Measurements from ENCODE around the gene ZNF521.

The ZNF521 gene

GRCh38 chr18:25072205-25072604 lies 279.8 kb downstream of the ZNF521 start:
- TF ChIP-seq FOXP2 (optimal IDR thresholded peaks at IDR 0.05; ENCODE audit: borderline replicate concordance, extremely low read depth, extremely low read length, insufficient read depth) (no peak), REST (IDR thresholded peaks at IDR 0.05; ENCODE audit: insufficient read depth in 1 of 2, low read depth in 2 of 2, low read length in 2 of 2) (no peak), TAF1 (IDR thresholded peaks at IDR 0.05; ENCODE audit: borderline replicate concordance, insufficient read depth, low read length) (no peak), SIN3A (IDR thresholded peaks at IDR 0.05; ENCODE audit: borderline replicate concordance, insufficient read depth, low read length) (no peak), POLR2AphosphoS5 (IDR thresholded peaks at IDR 0.05; ENCODE audit: low read depth, low read length) (no peak)

GRCh38 chr18:25067275-25068025 lies 284.5 kb downstream of the ZNF521 start:
- TF ChIP-seq TAF1 (IDR thresholded peaks at IDR 0.05; ENCODE audit: borderline replicate concordance, insufficient read depth, low read length) (no peak), REST (IDR thresholded peaks at IDR 0.05; ENCODE audit: insufficient read depth in 1 of 2, low read depth in 2 of 2, low read length in 2 of 2) (no peak), POLR2AphosphoS5 (IDR thresholded peaks at IDR 0.05; ENCODE audit: low read depth, low read length) (no peak), SIN3A (IDR thresholded peaks at IDR 0.05; ENCODE audit: borderline replicate concordance, insufficient read depth, low read length) (no peak), FOXP2 (optimal IDR thresholded peaks at IDR 0.05; ENCODE audit: borderline replicate concordance, extremely low read depth, extremely low read length, insufficient read depth) (no peak)

GRCh38 chr18:25066516-25066915 lies 285.4 kb downstream of the ZNF521 start:
- TF ChIP-seq FOXP2 (optimal IDR thresholded peaks at IDR 0.05; ENCODE audit: borderline replicate concordance, extremely low read depth, extremely low read length, insufficient read depth) (no peak), REST (IDR thresholded peaks at IDR 0.05; ENCODE audit: insufficient read depth in 1 of 2, low read depth in 2 of 2, low read length in 2 of 2) (no peak), TAF1 (IDR thresholded peaks at IDR 0.05; ENCODE audit: borderline replicate concordance, insufficient read depth, low read length) (no peak), SIN3A (IDR thresholded peaks at IDR 0.05; ENCODE audit: borderline replicate concordance, insufficient read depth, low read length) (no peak), POLR2AphosphoS5 (IDR thresholded peaks at IDR 0.05; ENCODE audit: low read depth, low read length) (no peak)

GRCh38 chr18:25062720-25063119 lies 289.2 kb downstream of the ZNF521 start:
- no peak for TF ChIP-seq FOXP2 (optimal IDR thresholded peaks at IDR 0.05; ENCODE audit: borderline replicate concordance, extremely low read depth, extremely low read length, insufficient read depth)
- no peak for TF ChIP-seq POLR2AphosphoS5 (IDR thresholded peaks at IDR 0.05; ENCODE audit: low read depth, low read length)
- no peak for TF ChIP-seq SIN3A (IDR thresholded peaks at IDR 0.05; ENCODE audit: borderline replicate concordance, insufficient read depth, low read length)
- no peak for TF ChIP-seq TAF1 (IDR thresholded peaks at IDR 0.05; ENCODE audit: borderline replicate concordance, insufficient read depth, low read length)
- TF ChIP-seq REST (IDR thresholded peaks at IDR 0.05; ENCODE audit: insufficient read depth in 1 of 2, low read depth in 2 of 2, low read length in 2 of 2): no peak

Data from PFSK-1 (cell line).